CD8-positive, alpha-beta memory T cell (primary cell): ENCODE data around the gene DNAJB12. TPM values are rescaled to one million over a fixed set of nuclear protein-coding genes. Genes with fewer than 3 reads are reported as not detected.
"Not testable (repeated sequence)": the region's sequence is repeated elsewhere in the genome, so short reads cannot be mapped to it uniquely, and the experiment has no call there.

Experiments
- CTCF ChIA-PET: fragments of 350-600 bp; sonication (Branson Sonifier 250); formaldehyde crosslinking; loops from one replicate; lab custom pipeline; 2021; ENCODE audit warnings: antibody characterized with exemption; lab: Charles Lee
- POLR2A ChIA-PET: fragments of 350-600 bp; sonication (Branson Sonifier 250); formaldehyde crosslinking; loops from one replicate; lab custom pipeline; 2021; ENCODE audit warnings: antibody characterized with exemption; lab: Charles Lee
- DNase-seq, 5 donors: peaks; one replicate each; pipeline versions ENCODE4 v3.0.0 to v3.0.0-alpha.2; 2020 to 2022; ENCODE audit warnings: mixed read lengths in 1 of 5
- H3K27ac ChIP-seq: one replicate; pipeline ENCODE4 v1.7.0; 2013; ENCODE audit warnings: low read depth, mild to moderate bottlenecking, low read length, moderate library complexity
- H3K27me3 ChIP-seq: 2 replicates; pipeline ENCODE4 v1.7.0; 2013; ENCODE audit warnings: low read length, mild to moderate bottlenecking; ENCODE audit not compliant: insufficient read depth, poor library complexity, severe bottlenecking
- H3K36me3 ChIP-seq: 2 replicates; pipeline ENCODE4 v1.7.0; 2013; ENCODE audit warnings: mild to moderate bottlenecking, low read length, moderate library complexity; ENCODE audit not compliant: insufficient read depth
- H3K4me1 ChIP-seq: 2 replicates; pipeline ENCODE4 v1.7.0; 2013; ENCODE audit warnings: mild to moderate bottlenecking, low read length, moderate library complexity; ENCODE audit not compliant: insufficient read depth
- H3K4me3 ChIP-seq: 2 replicates; pipeline ENCODE4 v1.7.0; 2013; ENCODE audit warnings: mild to moderate bottlenecking, low read length
- H3K9me3 ChIP-seq: 2 replicates; pipeline ENCODE4 v1.7.0; 2013; ENCODE audit warnings: mild to moderate bottlenecking, low read length
- H3K27ac Mint-ChIP-seq, 8 donors: one replicate each; pipeline ENCODE4 v1.8.0; 2020 to 2021; ENCODE audit warnings: mixed read lengths in 8 of 8, mild to moderate bottlenecking in 6 of 8, inconsistent platforms in 3 of 8, moderate library complexity in 3 of 8
- H3K27me3 Mint-ChIP-seq, 2 donors: one replicate each; pipeline ENCODE4 v1.8.0; 2020 to 2021; ENCODE audit warnings: mixed read lengths in 2 of 2, mild to moderate bottlenecking in 1 of 2, moderate library complexity in 1 of 2
- H3K36me3 Mint-ChIP-seq, 3 donors: one replicate each; pipeline ENCODE4 v1.8.0; 2020 to 2021; ENCODE audit warnings: mixed read lengths in 3 of 3, inconsistent platforms in 1 of 3, mild to moderate bottlenecking in 1 of 3
- H3K4me1 Mint-ChIP-seq, 3 donors: one replicate each; pipeline ENCODE4 v1.8.0; 2020 to 2021; ENCODE audit warnings: mixed read lengths in 3 of 3, inconsistent platforms in 1 of 3, mild to moderate bottlenecking in 1 of 3
- H3K4me3 Mint-ChIP-seq, 7 donors: one replicate each; pipeline ENCODE4 v1.8.0; 2020 to 2021; ENCODE audit warnings: mixed read lengths in 7 of 7, mild to moderate bottlenecking in 6 of 7, moderate library complexity in 4 of 7, inconsistent platforms in 2 of 7
- H3K9me3 Mint-ChIP-seq, 5 donors: one replicate each; pipeline ENCODE4 v1.8.0; 2020 to 2022; ENCODE audit warnings: mixed read lengths in 5 of 5, mild to moderate bottlenecking in 3 of 5, moderate library complexity in 2 of 5, inconsistent platforms in 1 of 5
- polyA plus RNA-seq: library from polyadenylated mRNA; unstranded; fragments of 300-500 nt; fragmentation: Illumina TruSeq; gene quantifications from one replicate; pipeline ENCODE4 v1.2.3, GENCODE V29; 2021
- total RNA-seq, 2 experiments: library from RNA; stranded (reverse); gene quantifications; one replicate each; pipeline ENCODE4 v1.2.3, GENCODE V29; 2021

DNAJB12 gene
- total RNA-seq (10 to 100 TPM; 29.4 to 30.4 TPM), polyA plus RNA-seq (28.0 TPM)

GRCh38 chr10:72354356-72355213 is at the start of gene DNAJB12:
DNAJB12 (minus strand) TSS chr10:72354919; CDS start chr10:72354897, 22 bp downstream.
- Mint-ChIP-seq H3K27ac (peak within 1 kb of the TSS; percentile 93 to 99 (median 97)), H3K4me1 (peaks cover 41 to 57% (median 46%) of the 10 kb centered on the region in 3 donors), H3K9me3 (no peaks in the 10 kb centered on the region), H3K4me3 (peak within 1 kb of the TSS; percentile 91 to 100 (median 99)), H3K27me3 (no peaks in the 10 kb centered on the region), H3K36me3 (peaks cover 0 to 37% (median 1%) of the 10 kb centered on the region in 3 donors)
- DNase-seq, result peak; percentile 77 to 94 (median 92)
- POLR2A ChIA-PET, result interaction anchor here (0.5 to 1.4 kb wide), 5 partner anchors 23 to 977 kb away, joined by 3 to 6 read pairs (median 3); partner anchors contain the start of gene MCU
- peaks cover 4% of the 10 kb centered on the region for H3K36me3 ChIP-seq
- CTCF ChIA-PET, result interaction anchor here (0.7 to 3.5 kb wide), 6 partner anchors 8 to 480 kb away, joined by 3 to 23 read pairs (median 3); no protein-coding TSS in a partner anchor
- no peaks in the 10 kb centered on the region for H3K27me3 ChIP-seq
- peak within 1 kb of the TSS; percentile 98 for H3K27ac ChIP-seq
- H3K9me3 ChIP-seq, result no peaks in the 10 kb centered on the region
- H3K4me3 ChIP-seq, result peak within 1 kb of the TSS; percentile 99
- peaks cover 21% of the 10 kb centered on the region for H3K4me1 ChIP-seq

- H3K27ac Mint-ChIP-seq, H3K4me3 ChIP-seq, H3K27me3 ChIP-seq, H3K9me3 Mint-ChIP-seq, H3K27ac ChIP-seq, POLR2A ChIA-PET, DNase-seq, H3K36me3 ChIP-seq, H3K4me3 Mint-ChIP-seq, CTCF ChIA-PET, H3K4me1 Mint-ChIP-seq, H3K27me3 Mint-ChIP-seq, H3K4me1 ChIP-seq, H3K9me3 ChIP-seq: not testable (repeated sequence)
- peaks cover 15 to 21% (median 15%) of the 10 kb centered on the region in 3 donors for H3K36me3 Mint-ChIP-seq
Measured at GRCh38 chr10:72395581-72395980, 40.9 kb upstream of the DNAJB12 start.

- Mint-ChIP-seq H3K27me3 (no peaks in the 10 kb centered on the region), H3K9me3 (no peaks in the 10 kb centered on the region), H3K4me3 (no peak overlapping the region), H3K27ac (no peak overlapping the region), H3K36me3 (peaks cover 7 to 20% (median 15%) of the 10 kb centered on the region in 3 donors), H3K4me1 (peaks cover 0 to 1% (median 0%) of the 10 kb centered on the region in 3 donors)
- CTCF ChIA-PET, result no interaction called here
- H3K9me3 ChIP-seq, result no peaks in the 10 kb centered on the region
- DNase-seq, result no peak
- H3K36me3 ChIP-seq, result no peaks in the 10 kb centered on the region
- H3K27me3 ChIP-seq, result no peaks in the 10 kb centered on the region
- no peak overlapping the region for H3K27ac ChIP-seq
- no peaks in the 10 kb centered on the region for H3K4me1 ChIP-seq
- H3K4me3 ChIP-seq, result no peak overlapping the region
- POLR2A ChIA-PET, result no interaction called here
Measured at GRCh38 chr10:72392571-72392970, 37.9 kb upstream of the DNAJB12 start.

- no peaks in the 10 kb centered on the region for H3K9me3 Mint-ChIP-seq
- no peaks in the 10 kb centered on the region for H3K4me1 Mint-ChIP-seq
- POLR2A ChIA-PET, result no interaction called here
- H3K4me3 ChIP-seq, result no peak overlapping the region
- H3K4me3 Mint-ChIP-seq, result no peak overlapping the region
- H3K36me3 Mint-ChIP-seq, result peaks cover 5 to 13% (median 7%) of the 10 kb centered on the region in 3 donors
- no peak overlapping the region for H3K27ac Mint-ChIP-seq
- no peaks in the 10 kb centered on the region for H3K27me3 ChIP-seq
- H3K4me1 ChIP-seq, result no peaks in the 10 kb centered on the region
- no peaks in the 10 kb centered on the region for H3K36me3 ChIP-seq
- CTCF ChIA-PET, result no interaction called here
- no peaks in the 10 kb centered on the region for H3K27me3 Mint-ChIP-seq
- H3K27ac ChIP-seq, result no peak overlapping the region
- DNase-seq, result no peak
- H3K9me3 ChIP-seq, result no peaks in the 10 kb centered on the region
Measured at GRCh38 chr10:72390764-72391163, 36.0 kb upstream of the DNAJB12 start.

GRCh38 chr10:72389716-72390115 is 35.0 kb upstream of the DNAJB12 start:
- no peaks in the 10 kb centered on the region for H3K27me3 Mint-ChIP-seq
- no peaks in the 10 kb centered on the region for H3K9me3 ChIP-seq
- ChIA-PET POLR2A (no interaction called here), CTCF (no interaction called here)
- H3K4me3 ChIP-seq, result no peak overlapping the region
- peaks cover 5 to 11% (median 7%) of the 10 kb centered on the region in 3 donors for H3K36me3 Mint-ChIP-seq
- H3K36me3 ChIP-seq, result no peaks in the 10 kb centered on the region
- H3K27ac ChIP-seq, result no peak overlapping the region
- H3K4me1 ChIP-seq, result no peaks in the 10 kb centered on the region
- no peak overlapping the region for H3K27ac Mint-ChIP-seq
- no peaks in the 10 kb centered on the region for H3K9me3 Mint-ChIP-seq
- H3K27me3 ChIP-seq, result no peaks in the 10 kb centered on the region
- no peaks in the 10 kb centered on the region for H3K4me1 Mint-ChIP-seq
- DNase-seq, result no peak
- no peak overlapping the region for H3K4me3 Mint-ChIP-seq

GRCh38 chr10:72389014-72389413 is 34.3 kb upstream of the DNAJB12 start:
- no peaks in the 10 kb centered on the region for H3K4me1 ChIP-seq
- no peaks in the 10 kb centered on the region for H3K27me3 Mint-ChIP-seq
- no peak overlapping the region for H3K4me3 ChIP-seq
- CTCF ChIA-PET, result no interaction called here
- no peaks in the 10 kb centered on the region for H3K9me3 Mint-ChIP-seq
- POLR2A ChIA-PET, result no interaction called here
- H3K27ac Mint-ChIP-seq, result no peak overlapping the region
- no peaks in the 10 kb centered on the region for H3K27me3 ChIP-seq
- H3K36me3 ChIP-seq, result no peaks in the 10 kb centered on the region
- DNase-seq, result no peak
- H3K9me3 ChIP-seq, result no peaks in the 10 kb centered on the region
- H3K27ac ChIP-seq, result no peak overlapping the region
- peaks cover 5 to 10% (median 7%) of the 10 kb centered on the region in 3 donors for H3K36me3 Mint-ChIP-seq
- no peaks in the 10 kb centered on the region for H3K4me1 Mint-ChIP-seq
- no peak overlapping the region for H3K4me3 Mint-ChIP-seq

- Mint-ChIP-seq H3K27me3 (no peaks in the 10 kb centered on the region), H3K27ac (no peak overlapping the region), H3K36me3 (peaks cover 4 to 7% (median 7%) of the 10 kb centered on the region in 3 donors), H3K4me3 (no peak overlapping the region), H3K9me3 (no peaks in the 10 kb centered on the region), H3K4me1 (no peaks in the 10 kb centered on the region)
- no peak for DNase-seq
- Histone ChIP-seq H3K27me3 (no peaks in the 10 kb centered on the region), H3K36me3 (no peaks in the 10 kb centered on the region), H3K27ac (no peak overlapping the region), H3K9me3 (no peaks in the 10 kb centered on the region), H3K4me3 (no peak overlapping the region), H3K4me1 (no peaks in the 10 kb centered on the region)
- ChIA-PET CTCF (no interaction called here), POLR2A (no interaction called here)
Measured at GRCh38 chr10:72388062-72388461, 33.3 kb upstream of the DNAJB12 start.

- Histone ChIP-seq H3K27ac (no peak overlapping the region), H3K4me3 (no peak overlapping the region), H3K4me1 (no peaks in the 10 kb centered on the region), H3K36me3 (no peaks in the 10 kb centered on the region), H3K27me3 (no peaks in the 10 kb centered on the region), H3K9me3 (no peaks in the 10 kb centered on the region)
- Mint-ChIP-seq H3K27ac (peak overlapping the region in 1 of 8 donors; percentile 12), H3K27me3 (no peaks in the 10 kb centered on the region), H3K4me3 (no peak overlapping the region), H3K4me1 (no peaks in the 10 kb centered on the region), H3K9me3 (no peaks in the 10 kb centered on the region), H3K36me3 (peaks cover 0 to 3% (median 0%) of the 10 kb centered on the region in 3 donors)
- ChIA-PET POLR2A (no interaction called here), CTCF (interaction anchor here (0.6 kb wide), 1 partner anchor 11 kb away, joined by 3 read pairs; no protein-coding TSS in a partner anchor)
- DNase-seq, result no peak
Measured at GRCh38 chr10:72386916-72387586, 32.3 kb upstream of the DNAJB12 start.
